Measurements from ENCODE around the gene PRX.
A peak's percentile ranks its signal among the peaks of the same experiment; 100 is the strongest.

Gene PRX

GRCh38 chr19:40420451-40420765, 7.2 kb upstream of the PRX start:
- no peaks in the 10 kb centered on the region for H3K36me3 ChIP-seq (ENCODE audit: control insufficient read depth, low read depth, low read length)
- peaks cover 6% of the 10 kb centered on the region for H3K4me1 ChIP-seq (ENCODE audit: control insufficient read depth, low read depth, low read length)
- H3K27me3 ChIP-seq (ENCODE audit: control insufficient read depth, insufficient read depth, low read length): no peaks in the 10 kb centered on the region
- H3K4me3 ChIP-seq (ENCODE audit: low read length): peak overlapping the region; percentile 71
- H3K9ac ChIP-seq (ENCODE audit: low read length): no peak overlapping the region
- no peak overlapping the region for H3K27ac ChIP-seq (ENCODE audit: low read length)
- H3K9me3 ChIP-seq (ENCODE audit: control insufficient read depth, low read depth, low read length): no peaks in the 10 kb centered on the region

- Histone ChIP-seq H3K9ac (ENCODE audit: low read length) (no peak overlapping the region), H3K4me1 (ENCODE audit: control insufficient read depth, low read depth, low read length) (peaks cover 6% of the 10 kb centered on the region), H3K36me3 (ENCODE audit: control insufficient read depth, low read depth, low read length) (no peaks in the 10 kb centered on the region), H3K9me3 (ENCODE audit: control insufficient read depth, low read depth, low read length) (no peaks in the 10 kb centered on the region), H3K4me3 (ENCODE audit: low read length) (no peak overlapping the region), H3K27me3 (ENCODE audit: control insufficient read depth, insufficient read depth, low read length) (no peaks in the 10 kb centered on the region), H3K27ac (ENCODE audit: low read length) (no peak overlapping the region)
These were observed 6.6 kb upstream of the PRX start for GRCh38 chr19:40419780-40420179.

- H3K4me3 ChIP-seq (ENCODE audit: low read length): no peak overlapping the region
- no peaks in the 10 kb centered on the region for H3K27me3 ChIP-seq (ENCODE audit: control insufficient read depth, insufficient read depth, low read length)
- H3K9me3 ChIP-seq (ENCODE audit: control insufficient read depth, low read depth, low read length): no peaks in the 10 kb centered on the region
- no peak overlapping the region for H3K9ac ChIP-seq (ENCODE audit: low read length)
- peaks cover 6% of the 10 kb centered on the region for H3K4me1 ChIP-seq (ENCODE audit: control insufficient read depth, low read depth, low read length)
- H3K36me3 ChIP-seq (ENCODE audit: control insufficient read depth, low read depth, low read length): no peaks in the 10 kb centered on the region
- H3K27ac ChIP-seq (ENCODE audit: low read length): no peak overlapping the region
These were observed 6.0 kb upstream of the PRX start for GRCh38 chr19:40419066-40419612.

GRCh38 chr19:40418040-40418439, 4.9 kb upstream of the PRX start:
- no peaks in the 10 kb centered on the region for H3K9me3 ChIP-seq (ENCODE audit: control insufficient read depth, low read depth, low read length)
- no peak overlapping the region for H3K9ac ChIP-seq (ENCODE audit: low read length)
- H3K27ac ChIP-seq (ENCODE audit: low read length): no peak overlapping the region
- H3K4me1 ChIP-seq (ENCODE audit: control insufficient read depth, low read depth, low read length): peaks cover 10% of the 10 kb centered on the region
- no peaks in the 10 kb centered on the region for H3K36me3 ChIP-seq (ENCODE audit: control insufficient read depth, low read depth, low read length)
- H3K27me3 ChIP-seq (ENCODE audit: control insufficient read depth, insufficient read depth, low read length): no peaks in the 10 kb centered on the region
- no peak overlapping the region for H3K4me3 ChIP-seq (ENCODE audit: low read length)

GRCh38 chr19:40417643-40417981, 4.4 kb upstream of the PRX start:
- no peak overlapping the region for H3K4me3 ChIP-seq (ENCODE audit: low read length)
- no peak overlapping the region for H3K27ac ChIP-seq (ENCODE audit: low read length)
- H3K9me3 ChIP-seq (ENCODE audit: control insufficient read depth, low read depth, low read length): no peaks in the 10 kb centered on the region
- H3K27me3 ChIP-seq (ENCODE audit: control insufficient read depth, insufficient read depth, low read length): no peaks in the 10 kb centered on the region
- H3K36me3 ChIP-seq (ENCODE audit: control insufficient read depth, low read depth, low read length): no peaks in the 10 kb centered on the region
- H3K4me1 ChIP-seq (ENCODE audit: control insufficient read depth, low read depth, low read length): peaks cover 10% of the 10 kb centered on the region
- no peak overlapping the region for H3K9ac ChIP-seq (ENCODE audit: low read length)

- H3K4me1 ChIP-seq (ENCODE audit: control insufficient read depth, low read depth, low read length): peaks cover 10% of the 10 kb centered on the region
- no peak overlapping the region for H3K4me3 ChIP-seq (ENCODE audit: low read length)
- no peaks in the 10 kb centered on the region for H3K27me3 ChIP-seq (ENCODE audit: control insufficient read depth, insufficient read depth, low read length)
- no peaks in the 10 kb centered on the region for H3K9me3 ChIP-seq (ENCODE audit: control insufficient read depth, low read depth, low read length)
- no peak overlapping the region for H3K27ac ChIP-seq (ENCODE audit: low read length)
- H3K9ac ChIP-seq (ENCODE audit: low read length): no peak overlapping the region
- no peaks in the 10 kb centered on the region for H3K36me3 ChIP-seq (ENCODE audit: control insufficient read depth, low read depth, low read length)
These were observed 3.9 kb upstream of the PRX start for GRCh38 chr19:40416918-40417642.

- no peaks in the 10 kb centered on the region for H3K36me3 ChIP-seq (ENCODE audit: control insufficient read depth, low read depth, low read length)
- H3K9me3 ChIP-seq (ENCODE audit: control insufficient read depth, low read depth, low read length): no peaks in the 10 kb centered on the region
- no peak overlapping the region for H3K27ac ChIP-seq (ENCODE audit: low read length)
- no peak overlapping the region for H3K9ac ChIP-seq (ENCODE audit: low read length)
- H3K27me3 ChIP-seq (ENCODE audit: control insufficient read depth, insufficient read depth, low read length): no peaks in the 10 kb centered on the region
- H3K4me3 ChIP-seq (ENCODE audit: low read length): no peak overlapping the region
- H3K4me1 ChIP-seq (ENCODE audit: control insufficient read depth, low read depth, low read length): peaks cover 3% of the 10 kb centered on the region
These were observed 2.6 kb upstream of the PRX start for GRCh38 chr19:40415768-40416167.

GRCh38 chr19:40414542-40415535, 1.7 kb upstream of the PRX start:
- Histone ChIP-seq H3K27me3 (ENCODE audit: control insufficient read depth, insufficient read depth, low read length) (no peaks in the 10 kb centered on the region), H3K9me3 (ENCODE audit: control insufficient read depth, low read depth, low read length) (no peaks in the 10 kb centered on the region), H3K9ac (ENCODE audit: low read length) (no peak overlapping the region), H3K4me1 (ENCODE audit: control insufficient read depth, low read depth, low read length) (peaks cover 5% of the 10 kb centered on the region), H3K4me3 (ENCODE audit: low read length) (no peak overlapping the region), H3K36me3 (ENCODE audit: control insufficient read depth, low read depth, low read length) (no peaks in the 10 kb centered on the region), H3K27ac (ENCODE audit: low read length) (no peak overlapping the region)

- Histone ChIP-seq H3K27ac (ENCODE audit: low read length) (no peak overlapping the region), H3K9ac (ENCODE audit: low read length) (no peak overlapping the region), H3K9me3 (ENCODE audit: control insufficient read depth, low read depth, low read length) (no peaks in the 10 kb centered on the region), H3K4me3 (ENCODE audit: low read length) (no peak overlapping the region), H3K36me3 (ENCODE audit: control insufficient read depth, low read depth, low read length) (no peaks in the 10 kb centered on the region), H3K4me1 (ENCODE audit: control insufficient read depth, low read depth, low read length) (peaks cover 7% of the 10 kb centered on the region), H3K27me3 (ENCODE audit: control insufficient read depth, insufficient read depth, low read length) (no peaks in the 10 kb centered on the region)
These were observed 312 bp downstream of the PRX start for GRCh38 chr19:40412866-40413265.

- Histone ChIP-seq H3K27me3 (ENCODE audit: control insufficient read depth, insufficient read depth, low read length) (no peaks in the 10 kb centered on the region), H3K4me1 (ENCODE audit: control insufficient read depth, low read depth, low read length) (peaks cover 7% of the 10 kb centered on the region), H3K36me3 (ENCODE audit: control insufficient read depth, low read depth, low read length) (no peaks in the 10 kb centered on the region), H3K27ac (ENCODE audit: low read length) (no peak overlapping the region), H3K9me3 (ENCODE audit: control insufficient read depth, low read depth, low read length) (no peaks in the 10 kb centered on the region), H3K9ac (ENCODE audit: low read length) (no peak overlapping the region), H3K4me3 (ENCODE audit: low read length) (no peak overlapping the region)
These were observed 1.1 kb downstream of the PRX start for GRCh38 chr19:40411958-40412499.

- no peaks in the 10 kb centered on the region for H3K36me3 ChIP-seq (ENCODE audit: control insufficient read depth, low read depth, low read length)
- peaks cover 7% of the 10 kb centered on the region for H3K4me1 ChIP-seq (ENCODE audit: control insufficient read depth, low read depth, low read length)
- no peak overlapping the region for H3K4me3 ChIP-seq (ENCODE audit: low read length)
- H3K9me3 ChIP-seq (ENCODE audit: control insufficient read depth, low read depth, low read length): no peaks in the 10 kb centered on the region
- H3K27me3 ChIP-seq (ENCODE audit: control insufficient read depth, insufficient read depth, low read length): no peaks in the 10 kb centered on the region
- no peak overlapping the region for H3K9ac ChIP-seq (ENCODE audit: low read length)
- no peak overlapping the region for H3K27ac ChIP-seq (ENCODE audit: low read length)
These were observed 1.9 kb downstream of the PRX start for GRCh38 chr19:40411125-40411842.
